Mesendoderm (in vitro differentiated cells): ENCODE measurements around the gene PPP4R4.

Source experiments
- DNase-seq: peaks from one replicate; pipeline ENCODE4 v3.0.0; 2013
- H2AK5ac ChIP-seq: 2 replicates; pipeline ENCODE4 v1.6.1; 2013; ENCODE audit warnings: low read length, inconsistent platforms
- H2BK120ac ChIP-seq: 2 replicates; pipeline ENCODE4 v1.6.1; 2013; ENCODE audit warnings: low read depth, mild to moderate bottlenecking, low read length, moderate library complexity, mixed read lengths
- H2BK15ac ChIP-seq: replicated peaks from 2 replicates; pipeline ENCODE4 v1.6.1; 2013; ENCODE audit warnings: low read depth, mild to moderate bottlenecking, moderate library complexity
- H2BK5ac ChIP-seq: 2 replicates; pipeline ENCODE4 v1.6.1; 2013; ENCODE audit warnings: low read length, inconsistent platforms
- H3K18ac ChIP-seq: 2 replicates; pipeline ENCODE4 v1.6.1; 2013; ENCODE audit warnings: mild to moderate bottlenecking, low read length, mixed read lengths
- H3K23ac ChIP-seq: one replicate; pipeline ENCODE4 v1.6.1; 2013; ENCODE audit warnings: low read length
- H3K27ac ChIP-seq: 2 replicates; pipeline ENCODE4 v1.5.1; 2013; ENCODE audit warnings: low read depth, mild to moderate bottlenecking, inconsistent platforms, low read length, moderate library complexity
- H3K27me3 ChIP-seq: 2 replicates; pipeline ENCODE4 v1.6.1; 2013; ENCODE audit warnings: low read length, control low read depth, mild to moderate bottlenecking, inconsistent platforms; ENCODE audit not compliant: insufficient read depth, poor library complexity
- H3K36me3 ChIP-seq: 2 replicates; pipeline ENCODE4 v1.6.1; 2013; ENCODE audit warnings: low read length, inconsistent platforms; ENCODE audit not compliant: control insufficient read depth, insufficient read depth
- H3K4ac ChIP-seq: one replicate; pipeline ENCODE4 v1.6.1; 2013; ENCODE audit warnings: low read depth, mild to moderate bottlenecking, low read length, moderate library complexity
- H3K4me1 ChIP-seq: 2 replicates; pipeline ENCODE4 v1.6.1; 2013; ENCODE audit warnings: low read depth, low read length, inconsistent platforms; ENCODE audit not compliant: control insufficient read depth
- H3K4me2 ChIP-seq: 2 replicates; pipeline ENCODE4 v1.6.1; 2013; ENCODE audit warnings: low read length
- H3K4me3 ChIP-seq: 2 replicates; pipeline ENCODE4 v1.5.1; 2013; ENCODE audit warnings: mild to moderate bottlenecking, low read length
- H3K56ac ChIP-seq: one replicate; pipeline ENCODE4 v1.6.1; 2013; ENCODE audit warnings: low read length
- H3K79me1 ChIP-seq: 2 replicates; pipeline ENCODE4 v1.6.1; 2013; ENCODE audit warnings: low read length, inconsistent platforms
- H3K79me2 ChIP-seq: 2 replicates; pipeline ENCODE4 v1.6.1; 2013; ENCODE audit warnings: mild to moderate bottlenecking, low read length; ENCODE audit not compliant: control insufficient read depth, insufficient read depth
- H3K9ac ChIP-seq: 2 replicates; pipeline ENCODE4 v1.6.1; 2013; ENCODE audit warnings: low read length, inconsistent platforms
- H4K5ac ChIP-seq: one replicate; pipeline ENCODE4 v1.6.1; 2013; ENCODE audit warnings: low read length
- H4K8ac ChIP-seq: one replicate; pipeline ENCODE4 v1.6.1; 2013; ENCODE audit warnings: low read depth, mild to moderate bottlenecking, control low read depth, low read length, moderate library complexity
- WGBS: extraction: QIAGEN DNeasy Blood & Tissue Kit; methylation state at CpG from one replicate; pipeline ENCODE4 v1.1.7; 2013; ENCODE audit warnings: low lambda C conversion rate, missing lambda C conversion rate; ENCODE audit not compliant: insufficient coverage; ENCODE audit errors: extremely low coverage; 5-methylcytosine and 5-hydroxymethylcytosine counted together

Gene PPP4R4

GRCh38 chr14:94288610-94289465 is 114.7 kb downstream of the PPP4R4 start:
- no peak overlapping the region for H3K27ac ChIP-seq
- no peaks in the 10 kb centered on the region for H3K79me1 ChIP-seq
- H4K8ac ChIP-seq = no peak overlapping the region
- H3K4me2 ChIP-seq = no peak overlapping the region
- no peaks in the 10 kb centered on the region for H3K79me2 ChIP-seq
- H3K36me3 ChIP-seq = no peaks in the 10 kb centered on the region
- H3K56ac ChIP-seq = no peak overlapping the region
- H3K27me3 ChIP-seq = no peaks in the 10 kb centered on the region
- H3K4me1 ChIP-seq = no peaks in the 10 kb centered on the region
- no peak overlapping the region for H3K18ac ChIP-seq
- no peak overlapping the region for H2BK120ac ChIP-seq
- H3K23ac ChIP-seq = no peak overlapping the region
- no peak overlapping the region for H2AK5ac ChIP-seq
- H3K4ac ChIP-seq = no peak overlapping the region
- WGBS = no CpG with 5 or more reads among the region's 14 CpGs
- peak; percentile 40 for DNase-seq
- H2BK15ac ChIP-seq = no peak overlapping the region
- H2BK5ac ChIP-seq = no peak overlapping the region
- H4K5ac ChIP-seq = no peak overlapping the region
- no peak overlapping the region for H3K4me3 ChIP-seq
- H3K9ac ChIP-seq = no peak overlapping the region

- Histone ChIP-seq H3K79me2 (no peaks in the 10 kb centered on the region), H2BK15ac (no peak overlapping the region), H3K27ac (no peak overlapping the region), H3K4me1 (no peaks in the 10 kb centered on the region), H3K36me3 (no peaks in the 10 kb centered on the region), H3K79me1 (no peaks in the 10 kb centered on the region), H3K4ac (no peak overlapping the region), H3K4me2 (no peak overlapping the region), H3K56ac (no peak overlapping the region), H2AK5ac (no peak overlapping the region), H4K8ac (no peak overlapping the region), H3K23ac (no peak overlapping the region), H2BK120ac (no peak overlapping the region), H2BK5ac (no peak overlapping the region), H3K27me3 (no peaks in the 10 kb centered on the region), H3K18ac (no peak overlapping the region), H3K9ac (no peak overlapping the region), H4K5ac (no peak overlapping the region), H3K4me3 (no peak overlapping the region)
- no CpG with 5 or more reads among the region's 8 CpGs for WGBS
- DNase-seq = no peak
Measured at GRCh38 chr14:94290197-94290596, 116.1 kb downstream of the PPP4R4 start.

- Histone ChIP-seq H3K23ac (no peak overlapping the region), H3K56ac (no peak overlapping the region), H3K4me2 (no peak overlapping the region), H3K4me1 (no peaks in the 10 kb centered on the region), H4K5ac (no peak overlapping the region), H2BK5ac (no peak overlapping the region), H4K8ac (no peak overlapping the region), H2BK120ac (no peak overlapping the region), H2BK15ac (no peak overlapping the region), H3K27ac (no peak overlapping the region), H3K18ac (no peak overlapping the region), H2AK5ac (no peak overlapping the region), H3K79me1 (no peaks in the 10 kb centered on the region), H3K27me3 (no peaks in the 10 kb centered on the region), H3K4me3 (no peak overlapping the region), H3K4ac (no peak overlapping the region), H3K36me3 (no peaks in the 10 kb centered on the region), H3K79me2 (no peaks in the 10 kb centered on the region), H3K9ac (no peak overlapping the region)
- WGBS = no CpG with 5 or more reads among the region's 13 CpGs
- no peak for DNase-seq
Measured at GRCh38 chr14:94291159-94291905, 117.2 kb downstream of the PPP4R4 start.

GRCh38 chr14:94291906-94292525 is 117.9 kb downstream of the PPP4R4 start:
- Histone ChIP-seq H3K36me3 (no peaks in the 10 kb centered on the region), H3K4ac (no peak overlapping the region), H3K4me3 (no peak overlapping the region), H3K79me2 (no peaks in the 10 kb centered on the region), H3K4me1 (no peaks in the 10 kb centered on the region), H4K8ac (no peak overlapping the region), H3K56ac (no peak overlapping the region), H2AK5ac (no peak overlapping the region), H4K5ac (no peak overlapping the region), H3K9ac (no peak overlapping the region), H3K23ac (no peak overlapping the region), H2BK15ac (no peak overlapping the region), H3K18ac (no peak overlapping the region), H3K4me2 (no peak overlapping the region), H3K27me3 (no peaks in the 10 kb centered on the region), H2BK120ac (no peak overlapping the region), H3K27ac (no peak overlapping the region), H3K79me1 (no peaks in the 10 kb centered on the region), H2BK5ac (no peak overlapping the region)
- no peak for DNase-seq
- WGBS = no CpG with 5 or more reads among the region's 15 CpGs

- no peak overlapping the region for H3K4me2 ChIP-seq
- no peak overlapping the region for H3K9ac ChIP-seq
- no peak overlapping the region for H2BK120ac ChIP-seq
- DNase-seq = no peak
- H3K79me1 ChIP-seq = no peaks in the 10 kb centered on the region
- no peak overlapping the region for H3K23ac ChIP-seq
- H2BK15ac ChIP-seq = no peak overlapping the region
- no peak overlapping the region for H3K56ac ChIP-seq
- WGBS = no CpG with 5 or more reads among the region's 3 CpGs
- H4K5ac ChIP-seq = no peak overlapping the region
- no peak overlapping the region for H4K8ac ChIP-seq
- no peak overlapping the region for H2AK5ac ChIP-seq
- no peaks in the 10 kb centered on the region for H3K79me2 ChIP-seq
- no peak overlapping the region for H3K27ac ChIP-seq
- no peaks in the 10 kb centered on the region for H3K36me3 ChIP-seq
- H3K27me3 ChIP-seq = no peaks in the 10 kb centered on the region
- no peak overlapping the region for H3K4me3 ChIP-seq
- no peak overlapping the region for H2BK5ac ChIP-seq
- no peaks in the 10 kb centered on the region for H3K4me1 ChIP-seq
- no peak overlapping the region for H3K4ac ChIP-seq
- H3K18ac ChIP-seq = no peak overlapping the region
Measured at GRCh38 chr14:94292526-94292871, 118.4 kb downstream of the PPP4R4 start.
